AG09309 (cell line): ENCODE data around the gene PARD3B.

Experiments
- DNase-seq: peaks from one replicate; pipeline ENCODE4 v3.0.0-alpha.2; 2010; ENCODE audit warnings: low read depth
- H3K4me3 ChIP-seq: 2 replicates; pipeline ENCODE4 v1.5.1; 2011; ENCODE audit warnings: mild to moderate bottlenecking, low read depth, low read length, moderate library complexity; ENCODE audit not compliant: control insufficient read depth
- CTCF ChIP-seq: IDR thresholded peaks from 2 replicates; pipeline ENCODE4 v1.5.1; 2011; ENCODE audit warnings: mild to moderate bottlenecking, low read depth, low read length, inconsistent platforms; ENCODE audit not compliant: insufficient read depth, control insufficient read depth; ENCODE audit errors: missing control alignments

PARD3B gene

GRCh38 chr2:205267323-205267722 lies 722.0 kb downstream of the PARD3B start:
- TF ChIP-seq CTCF, result no peak
- no peak overlapping the region for H3K4me3 ChIP-seq
- no peak for DNase-seq

GRCh38 chr2:205270689-205271088 lies 725.4 kb downstream of the PARD3B start:
- H3K4me3 ChIP-seq, result no peak overlapping the region
- TF ChIP-seq CTCF, result no peak
- DNase-seq, result no peak

- no peak overlapping the region for H3K4me3 ChIP-seq
- TF ChIP-seq CTCF, result no peak
- no peak for DNase-seq
Measured at GRCh38 chr2:205273148-205273547, 727.9 kb downstream of the PARD3B start.

- TF ChIP-seq CTCF, result no peak
- H3K4me3 ChIP-seq, result no peak overlapping the region
- no peak for DNase-seq
Measured at GRCh38 chr2:205273627-205274026, 728.4 kb downstream of the PARD3B start.

- no peak for DNase-seq
- no peak overlapping the region for H3K4me3 ChIP-seq
- no peak for TF ChIP-seq CTCF
Measured at GRCh38 chr2:205274801-205275200, 729.5 kb downstream of the PARD3B start.

GRCh38 chr2:205276116-205276777 lies 731.0 kb downstream of the PARD3B start:
- no peak overlapping the region for H3K4me3 ChIP-seq
- TF ChIP-seq CTCF, result no peak
- DNase-seq, result no peak
